D341Med (cell line): ENCODE results near the gene EIF3K.
"Not testable (repeated sequence)": the region's sequence is repeated elsewhere in the genome, so short reads cannot be mapped to it uniquely, and the experiment has no call there.

ENCODE experiments used
- DNase-seq: peaks from one replicate; pipeline ENCODE4 v3.0.0; 2012; ENCODE audit warnings: low spot score

The EIF3K gene, protein sequence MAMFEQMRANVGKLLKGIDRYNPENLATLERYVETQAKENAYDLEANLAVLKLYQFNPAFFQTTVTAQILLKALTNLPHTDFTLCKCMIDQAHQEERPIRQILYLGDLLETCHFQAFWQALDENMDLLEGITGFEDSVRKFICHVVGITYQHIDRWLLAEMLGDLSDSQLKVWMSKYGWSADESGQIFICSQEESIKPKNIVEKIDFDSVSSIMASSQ

DNA sequence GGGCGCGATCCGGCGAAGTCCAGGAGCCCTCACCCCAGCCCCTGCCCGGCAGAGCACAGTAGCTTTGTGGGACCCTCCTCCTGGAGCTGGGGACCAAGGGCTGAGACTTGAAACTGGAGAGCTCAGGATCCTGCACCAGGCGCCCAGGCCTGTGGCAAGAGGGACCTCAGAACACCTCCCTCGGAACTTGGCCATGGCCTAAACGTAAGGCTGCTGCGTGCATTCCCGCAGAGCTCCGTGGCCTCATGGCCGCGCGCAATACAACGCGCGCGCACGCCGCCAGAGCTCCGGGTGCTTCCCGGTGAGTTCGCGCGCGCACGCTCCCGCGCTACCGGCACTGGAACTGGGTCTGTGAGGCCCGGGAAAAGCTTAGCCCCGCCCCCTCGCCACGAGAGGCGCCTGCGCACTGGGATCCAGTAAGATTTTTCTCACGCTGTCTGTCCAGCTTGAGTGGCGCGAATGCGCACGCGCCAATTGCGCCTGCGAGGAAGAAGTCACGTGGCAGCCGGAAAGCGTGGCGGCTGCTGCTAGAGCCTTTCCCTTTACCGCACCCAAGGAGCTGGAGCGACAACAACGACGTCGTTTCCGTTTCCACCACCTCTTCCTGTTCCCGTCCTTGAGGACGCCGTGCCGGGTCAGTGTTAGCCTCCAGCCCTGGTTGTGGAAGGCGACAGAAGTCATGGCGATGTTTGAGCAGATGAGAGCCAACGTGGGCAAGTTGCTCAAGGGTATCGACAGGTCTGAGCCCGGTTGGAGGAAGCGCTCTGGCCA lies at the start of gene EIF3K:
Gene EIF3K (plus strand): TSS at position 599 of the 771 bp plus-strand sequence. CDS start 81 bp downstream, at position 680.
- DNase-seq, result peak; percentile 98

DNA sequence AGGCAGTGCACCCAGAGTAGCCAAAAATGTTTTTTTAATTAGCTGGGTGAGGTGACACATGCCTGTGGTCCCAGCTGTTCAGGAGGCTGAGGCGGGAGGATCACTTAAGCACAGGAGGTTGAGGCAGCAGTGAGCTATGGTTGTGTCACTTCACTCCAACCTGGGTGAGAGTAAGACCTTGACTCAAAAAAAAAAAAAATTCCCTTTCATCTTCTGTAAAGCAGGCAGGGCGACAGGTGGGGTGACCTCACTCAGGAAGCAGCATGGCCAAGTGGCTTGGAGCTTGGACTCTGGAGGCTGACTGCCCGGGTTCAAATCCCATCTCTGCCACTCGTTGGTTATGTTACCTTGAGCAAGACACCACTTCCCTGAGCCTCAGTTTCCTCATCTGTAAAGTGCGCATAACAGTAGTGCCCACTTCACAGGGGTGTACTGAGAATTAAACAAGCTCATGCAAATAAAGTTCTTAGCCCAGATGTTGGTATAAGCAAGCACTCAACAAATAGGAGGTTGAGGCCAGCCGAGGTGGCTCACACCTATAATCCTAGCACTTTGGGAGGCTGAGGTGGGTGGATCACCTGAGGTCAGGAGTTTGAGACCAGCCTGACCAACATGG lies 49.5 kb upstream of the EIF3K start:
- no peak for DNase-seq

DNA sequence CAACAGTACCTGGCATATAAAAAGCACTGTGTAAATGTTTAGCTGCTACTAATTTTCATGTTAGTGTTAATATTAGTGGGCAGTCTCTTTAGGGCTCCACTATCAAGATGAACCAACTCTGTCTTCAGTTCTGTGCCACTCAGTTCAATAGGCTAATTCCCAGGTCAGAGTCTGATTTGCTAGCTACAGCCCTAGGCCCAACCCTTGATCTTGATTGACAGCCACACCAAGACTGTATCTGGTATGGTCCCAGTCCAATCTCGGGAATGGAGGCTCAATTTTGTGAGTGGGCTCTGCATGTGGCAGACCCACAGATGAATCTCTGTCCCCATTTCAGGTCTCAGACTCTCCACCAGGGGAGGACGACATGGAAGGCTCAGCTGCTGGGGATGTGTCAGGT lies 47.3 kb upstream of the EIF3K start:
- DNase-seq, result no peak

DNA sequence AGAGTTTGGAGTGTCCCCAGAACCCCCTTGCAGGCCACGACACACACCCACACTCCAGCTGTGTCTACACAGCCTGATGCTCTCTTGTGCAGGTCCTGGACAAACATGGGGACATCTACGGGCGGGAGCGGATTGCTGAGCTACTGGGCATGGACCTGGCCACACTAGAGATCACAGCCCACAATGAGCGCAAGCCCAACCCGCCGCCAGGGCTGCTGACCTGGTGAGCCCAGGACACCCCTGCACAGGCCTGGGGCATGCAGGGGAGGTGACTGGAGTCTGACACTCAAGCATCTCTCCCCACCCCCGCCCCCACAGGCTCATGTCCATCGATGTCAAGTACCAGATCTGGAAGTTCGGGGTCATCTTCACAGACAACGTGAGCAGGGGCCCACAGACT lies 41.2 kb upstream of the EIF3K start:
- no peak for DNase-seq

DNA sequence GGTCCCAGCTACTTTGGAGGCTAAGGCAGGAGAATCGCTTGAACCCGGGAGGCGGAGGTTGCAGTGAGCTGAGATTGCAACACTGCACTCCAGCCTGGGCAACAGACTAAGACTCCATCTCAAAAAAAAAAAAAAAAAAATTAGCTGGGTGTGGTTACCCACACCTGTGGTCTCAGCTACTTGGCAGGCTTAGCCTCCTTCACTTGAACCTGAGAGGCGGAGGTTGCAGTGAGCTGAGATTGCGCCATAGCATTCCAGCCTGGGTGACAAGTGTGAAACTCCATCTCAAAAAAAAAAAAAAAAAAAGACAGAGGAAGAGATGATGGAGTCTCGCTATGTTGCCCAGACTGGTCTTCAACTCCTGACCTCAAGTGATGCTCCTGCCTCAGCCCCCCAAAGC lies 39.7 kb upstream of the EIF3K start:
- DNase-seq, result not testable (repeated sequence)

DNA sequence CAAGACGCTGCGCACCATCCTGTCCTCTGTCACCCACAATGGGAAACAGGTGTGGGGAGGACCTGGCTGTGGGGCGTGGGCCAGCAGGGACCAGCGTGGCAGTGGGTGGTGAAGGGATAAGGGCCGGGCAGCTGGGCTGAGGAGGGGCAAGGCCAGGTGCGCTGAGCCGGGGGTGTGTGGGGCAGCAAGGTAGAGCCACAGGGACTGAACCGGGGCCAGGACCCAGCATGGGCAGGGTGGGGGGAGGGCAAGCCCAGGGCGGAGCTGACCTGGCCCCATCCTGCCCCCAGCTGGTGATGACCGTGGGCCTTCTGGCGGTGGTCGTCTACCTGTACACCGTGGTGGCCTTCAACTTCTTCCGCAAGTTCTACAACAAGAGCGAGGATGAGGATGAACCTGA lies 38.9 kb upstream of the EIF3K start:
- no peak for DNase-seq

DNA sequence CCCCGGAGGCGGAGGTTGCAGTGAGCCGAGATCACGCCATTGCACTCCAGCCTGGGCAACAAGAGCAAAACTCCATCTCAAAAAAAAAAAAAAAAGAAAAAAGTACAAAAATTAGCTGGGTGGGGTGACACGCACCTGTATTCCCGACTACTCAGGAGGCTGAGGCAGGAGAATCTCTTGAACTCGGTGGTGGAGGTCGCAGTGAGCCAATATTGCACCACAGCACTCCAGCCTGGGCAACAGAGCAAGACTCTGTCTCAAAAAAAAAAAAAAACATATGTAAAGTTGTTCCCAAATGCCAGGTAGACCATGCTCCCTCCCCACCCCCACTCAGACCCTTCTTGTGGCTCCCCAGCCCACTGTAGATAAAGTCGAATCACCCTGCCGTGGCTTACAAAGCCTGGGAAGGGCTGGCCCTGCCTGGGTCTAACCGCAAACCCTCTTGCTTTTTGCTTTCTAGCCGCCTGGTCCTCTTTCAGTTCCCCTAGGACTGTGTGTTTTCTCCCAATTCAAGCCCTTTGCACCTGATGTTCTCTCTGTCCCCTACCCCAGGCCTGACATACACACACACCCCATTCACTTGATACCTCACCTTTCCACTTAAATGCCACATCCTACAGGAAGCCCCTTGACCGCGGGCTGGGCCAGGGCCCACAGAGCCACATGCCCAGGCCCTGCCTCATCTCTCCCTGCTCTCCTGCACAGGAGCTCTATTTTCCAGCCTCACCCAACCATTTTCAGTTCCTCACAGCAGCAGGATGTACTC lies 35.6 kb upstream of the EIF3K start:
- DNase-seq, result no peak

DNA sequence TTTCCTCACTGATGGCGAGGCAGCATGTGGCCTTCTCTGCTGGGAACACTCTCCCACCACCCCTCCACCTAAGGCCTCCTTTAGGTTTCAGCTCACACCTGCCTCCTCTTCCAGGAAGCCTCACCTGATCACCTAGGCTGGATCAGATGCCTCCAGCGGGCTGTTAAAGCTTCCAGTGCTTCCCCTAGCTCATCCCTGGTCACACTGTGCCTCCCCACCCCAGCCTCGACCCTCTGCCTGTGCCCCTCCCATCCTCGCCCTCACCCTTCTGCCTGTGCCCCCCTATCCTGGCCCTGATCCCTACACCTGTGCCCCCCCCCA lies 35.0 kb upstream of the EIF3K start:
- DNase-seq, result no peak

DNA sequence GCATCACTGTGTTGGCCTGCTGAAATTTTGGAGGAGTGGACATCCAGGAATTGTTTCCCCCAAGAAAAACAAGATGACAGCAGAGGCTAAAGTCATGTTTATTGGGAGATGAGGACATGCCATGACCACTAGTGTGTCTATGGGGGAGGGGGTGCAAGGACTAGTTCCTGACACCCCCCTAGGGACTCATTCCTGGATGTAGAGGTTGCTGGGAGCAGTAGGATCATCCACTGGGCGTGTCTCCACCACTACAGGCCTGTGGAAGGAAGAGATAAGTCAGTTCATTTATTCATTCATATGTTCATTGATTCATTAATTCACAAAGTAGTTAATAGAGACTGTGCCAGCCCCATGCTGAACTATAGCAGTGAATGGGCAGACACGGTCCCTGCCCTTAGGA lies 31.4 kb upstream of the EIF3K start:
- no peak for DNase-seq

DNA sequence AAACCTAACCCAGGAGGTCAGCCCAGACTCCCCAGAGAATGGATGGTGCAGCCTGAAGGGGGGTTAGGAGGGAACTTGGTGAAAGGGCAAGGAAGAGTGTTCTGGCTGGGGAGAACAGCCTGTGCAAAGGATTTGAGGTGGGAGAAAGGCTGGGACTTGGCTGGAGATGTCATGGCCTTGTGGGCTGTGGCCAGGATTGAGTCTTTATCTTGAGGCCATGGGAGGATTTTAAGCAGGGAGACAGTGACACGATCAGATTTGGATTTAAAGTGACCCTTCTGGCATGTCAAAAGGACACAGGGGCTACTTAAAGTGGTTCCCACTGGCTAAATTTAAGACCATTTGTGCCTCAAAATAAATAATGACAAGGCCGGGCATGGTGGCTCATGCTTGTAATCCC lies 30.9 kb upstream of the EIF3K start:
- no peak for DNase-seq

DNA sequence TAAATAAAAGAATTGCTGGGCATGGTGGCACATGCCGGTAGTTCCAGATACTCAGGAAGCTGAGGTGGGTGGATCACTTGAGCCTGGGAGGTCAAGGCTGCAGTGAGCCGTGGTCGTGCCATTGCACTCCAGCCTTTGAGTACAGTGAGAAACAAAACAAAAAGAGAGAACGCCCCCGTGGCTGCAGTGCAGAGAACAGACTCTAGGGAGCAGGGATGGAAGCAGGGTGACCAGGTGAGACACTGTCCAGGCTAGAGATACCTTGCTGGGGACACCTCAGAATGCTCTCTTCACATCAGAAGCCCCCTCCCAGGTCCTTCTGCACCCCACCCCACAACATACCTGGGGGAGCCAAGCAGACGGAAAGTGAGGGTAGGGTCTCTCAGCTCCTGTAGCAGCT lies 26.0 kb upstream of the EIF3K start:
- DNase-seq, result no peak

DNA sequence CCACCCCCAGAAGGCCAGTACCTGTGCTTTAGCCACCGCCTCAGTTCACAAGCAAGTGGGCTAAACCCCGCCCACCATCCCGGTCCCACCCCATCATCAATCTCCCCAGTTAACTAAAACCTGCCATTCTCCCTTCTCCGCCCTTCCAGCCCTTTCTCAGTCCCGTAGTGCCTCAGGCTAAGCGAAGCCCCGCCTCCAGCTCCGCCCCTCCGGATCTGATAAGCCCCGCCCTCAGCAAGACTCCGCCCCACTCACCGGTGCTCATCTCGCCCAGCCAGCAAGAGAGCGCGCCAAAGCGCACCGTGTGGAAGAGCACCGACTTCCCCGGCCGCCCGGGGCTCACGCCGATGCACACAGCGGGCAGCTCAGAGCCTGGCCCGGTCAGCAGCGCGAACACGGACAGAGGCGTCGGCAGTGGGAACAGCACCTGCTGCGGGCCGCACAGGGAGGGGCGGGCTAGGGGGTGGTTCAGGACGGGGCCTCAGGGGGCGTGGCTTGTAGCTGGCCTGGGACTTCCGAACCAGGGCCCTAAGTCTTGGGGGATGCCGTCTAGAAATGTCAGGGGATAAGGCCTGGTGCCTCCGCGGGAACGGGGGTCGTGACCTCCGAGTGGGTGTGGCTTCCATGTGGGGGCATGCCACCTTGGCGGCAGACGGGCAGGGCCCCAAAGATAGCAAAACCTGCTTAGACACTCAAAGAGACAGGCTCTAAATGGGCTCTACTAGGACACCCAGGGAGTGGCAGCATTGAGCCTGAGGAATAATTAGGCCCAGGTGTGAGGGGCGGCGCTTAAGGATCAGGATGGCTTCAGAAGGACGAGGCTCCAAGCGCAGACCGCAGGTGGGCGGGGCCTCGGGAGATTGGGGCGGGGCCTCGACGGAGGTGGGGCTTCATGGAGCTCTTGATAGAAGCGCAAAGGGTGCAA lies 22.7 kb upstream of the EIF3K start:
- DNase-seq, result peak; percentile 79

DNA sequence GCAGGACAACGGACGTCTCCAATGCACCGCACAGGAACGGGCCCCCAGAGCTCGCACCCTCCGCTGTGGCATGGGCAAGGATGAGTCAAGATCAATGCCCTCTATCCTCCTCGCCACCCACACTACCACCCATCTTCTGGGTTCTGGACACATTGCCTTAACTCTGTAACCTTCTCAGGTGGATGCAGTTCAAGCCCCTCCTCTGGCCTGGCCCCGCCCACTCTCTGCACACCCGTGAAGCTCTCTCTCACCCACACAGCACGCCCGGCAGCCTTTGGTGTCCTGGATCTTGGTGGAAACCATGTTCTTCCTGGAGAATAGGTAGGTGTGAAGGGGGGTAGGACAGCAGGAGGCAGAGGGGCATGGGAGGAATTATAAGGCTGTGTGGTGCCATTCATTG lies 21.9 kb upstream of the EIF3K start:
- no peak for DNase-seq

DNA sequence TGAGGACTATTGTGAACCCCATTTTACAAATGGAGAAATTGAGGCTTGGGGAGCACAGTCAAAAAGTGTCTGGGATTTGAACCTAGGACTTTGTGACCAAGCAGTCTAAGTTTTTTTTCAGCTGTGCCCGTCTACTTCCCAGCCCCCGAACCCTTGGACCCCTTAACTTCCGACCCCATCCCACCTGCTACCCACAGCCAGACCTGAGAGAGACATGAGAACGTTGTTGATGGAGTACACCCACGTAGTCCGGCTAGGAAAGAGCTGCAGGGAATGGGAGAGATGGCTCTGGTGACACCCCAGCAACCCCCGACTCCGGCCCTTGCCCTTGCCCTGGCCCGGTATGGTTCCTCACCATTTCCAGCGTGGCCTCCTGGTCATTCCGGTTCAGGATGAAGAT lies 19.3 kb upstream of the EIF3K start:
- no peak for DNase-seq

DNA sequence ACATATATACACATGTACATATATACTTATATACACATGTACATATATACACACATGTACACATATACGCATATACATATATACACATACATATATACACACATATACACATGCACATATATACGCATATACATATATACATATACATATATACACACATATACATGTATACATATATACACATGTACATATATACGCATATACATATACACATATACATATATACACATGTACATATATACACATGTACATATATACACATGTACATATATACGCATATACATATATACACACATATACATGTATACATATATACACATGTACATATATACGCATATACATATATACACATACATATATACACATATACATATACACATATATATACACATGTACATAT lies 16.1 kb upstream of the EIF3K start:
- not testable (repeated sequence) for DNase-seq

DNA sequence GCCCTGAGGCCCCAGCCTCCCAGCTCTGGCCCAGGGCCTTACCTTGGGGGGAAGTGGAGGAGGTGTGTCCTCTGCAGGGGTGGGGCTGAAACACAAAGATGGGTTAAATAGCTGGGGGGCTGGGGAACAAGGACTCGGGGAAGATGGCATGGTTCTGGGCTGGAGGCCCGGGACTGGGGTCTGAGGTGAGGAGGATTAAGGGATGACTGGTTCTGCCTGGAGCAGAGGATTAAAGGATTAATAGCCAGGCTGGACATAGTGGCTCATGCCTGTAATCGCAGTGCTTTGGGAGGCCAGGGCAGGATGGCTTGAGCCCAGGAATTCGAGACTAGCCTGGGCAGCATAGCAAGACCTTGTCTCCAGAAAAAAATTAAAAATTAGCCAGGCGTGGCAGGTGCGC lies 12.9 kb upstream of the EIF3K start:
- DNase-seq, result no peak

DNA sequence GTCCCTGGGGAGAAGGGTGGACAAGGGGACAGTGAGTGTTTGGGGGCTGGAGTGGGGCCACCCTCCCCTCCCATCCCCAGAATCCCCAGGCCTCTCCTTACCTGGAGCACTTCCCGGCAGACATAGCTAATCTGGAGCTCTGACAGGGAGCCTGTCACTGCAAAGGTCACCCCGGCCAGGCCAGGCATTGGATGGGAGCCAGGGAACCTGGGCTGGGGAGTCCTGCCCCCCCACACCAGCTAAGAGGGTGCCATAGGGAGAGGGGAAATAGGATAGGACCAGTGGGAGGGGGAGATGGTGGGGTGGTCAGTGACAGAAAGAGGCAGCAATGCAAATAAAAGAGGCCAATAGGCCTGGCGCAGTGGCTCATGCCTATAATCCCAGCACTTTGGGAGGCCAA lies 4.7 kb upstream of the EIF3K start:
- DNase-seq, result no peak

DNA sequence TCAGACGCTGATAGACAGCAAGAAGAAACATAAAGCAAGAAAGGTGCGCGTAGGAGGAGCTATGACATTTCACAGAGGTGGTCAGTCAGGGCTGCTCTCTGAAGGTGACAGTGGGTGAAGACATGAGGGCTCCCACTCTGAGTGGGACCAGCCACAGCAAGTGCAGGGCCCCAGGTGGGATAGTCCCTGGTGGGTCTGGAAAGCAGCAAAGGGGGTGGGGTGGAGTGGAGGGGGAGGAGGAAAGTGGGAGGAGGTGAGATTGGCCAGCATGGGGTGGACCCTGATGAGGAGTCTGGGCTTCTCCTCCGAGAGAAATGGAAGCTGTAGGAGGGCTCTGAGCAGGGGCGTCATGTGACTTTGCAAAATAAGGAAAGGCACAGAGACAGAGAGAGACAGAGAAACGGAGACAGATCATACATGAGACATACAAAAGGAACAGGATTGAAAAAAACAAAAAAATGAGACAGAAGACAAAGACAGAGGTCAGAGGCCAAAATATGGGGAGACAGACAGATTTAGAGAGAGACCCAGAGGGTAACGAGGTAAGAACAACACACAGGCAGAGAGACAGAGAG lies 3.9 kb upstream of the EIF3K start:
- no peak for DNase-seq

DNA sequence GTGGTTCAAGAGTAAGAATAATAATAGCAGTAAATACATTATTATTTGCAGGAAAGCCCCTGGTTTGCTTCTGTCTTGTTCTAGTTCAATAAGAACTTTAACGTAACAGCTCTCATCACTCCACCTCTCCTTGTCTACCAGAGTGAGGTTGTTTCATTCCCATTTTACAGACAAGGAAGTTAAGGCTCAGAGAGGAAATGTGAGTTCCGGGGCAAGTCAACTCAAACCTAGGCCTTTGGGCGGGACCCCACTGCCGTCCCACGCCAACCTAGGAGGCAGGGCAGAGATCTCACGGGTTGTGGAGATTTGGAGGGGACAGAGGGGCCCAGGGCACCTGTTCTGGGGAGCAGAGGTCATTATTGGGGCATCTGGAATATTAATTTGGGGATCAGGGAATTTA lies 2.7 kb upstream of the EIF3K start:
- no peak for DNase-seq

DNA sequence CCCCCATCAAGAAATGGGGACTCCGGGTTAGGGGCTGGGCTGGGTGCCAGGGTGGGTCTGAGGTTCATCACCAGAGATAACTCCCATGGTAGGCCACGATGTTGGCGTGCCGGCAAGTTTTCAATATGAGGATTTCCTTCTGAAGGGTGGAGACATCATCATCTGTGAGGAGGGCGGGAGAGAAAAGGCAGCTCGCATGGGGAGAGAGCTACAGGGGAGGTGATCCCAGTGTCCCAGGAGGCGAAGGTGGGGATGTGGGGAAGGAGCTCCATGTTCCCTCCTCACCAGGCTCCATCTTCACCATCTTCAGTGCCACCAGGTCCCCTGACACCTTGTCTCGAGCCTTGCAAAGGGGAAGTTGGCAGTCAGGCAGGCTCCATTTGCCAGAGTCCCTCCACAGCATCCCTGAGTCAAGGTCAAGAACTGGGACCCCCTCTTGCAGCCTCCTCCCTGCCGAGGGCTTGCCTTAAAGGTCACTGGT lies 1.7 kb upstream of the EIF3K start:
- no peak for DNase-seq
